Kidney (tissue), 14 donors: ENCODE data around the gene RER1. TPM values are rescaled to one million over a fixed set of nuclear protein-coding genes. Genes with fewer than 3 reads are reported as not detected.

ENCODE experiments used
- DNase-seq, 5 donors: peaks; one replicate each; pipeline ENCODE4 v3.0.0-alpha.2; 2013 to 2020
- FAIRE-seq: peaks from 2 replicates; lab custom pipeline; 2012; peaks lifted over from hg19 to GRCh38; lab: Jason Lieb, UNC
- H3K27ac ChIP-seq, 2 donors: one replicate each; pipeline ENCODE4 v1.7.0; 2013; ENCODE audit warnings: low read depth in 2 of 2, low read length in 2 of 2, inconsistent platforms in 1 of 2
- H3K27me3 ChIP-seq: one replicate; pipeline ENCODE4 v1.7.1; 2013; ENCODE audit warnings: low read length, inconsistent platforms; ENCODE audit not compliant: control insufficient read depth, insufficient read depth
- H3K36me3 ChIP-seq, 3 donors: one replicate each; pipeline versions ENCODE4 v1.7.0 to v1.7.1; 2013; ENCODE audit warnings: low read length in 3 of 3, control low read depth in 1 of 3, inconsistent platforms in 1 of 3; ENCODE audit not compliant: insufficient read depth in 3 of 3, control insufficient read depth in 2 of 3
- H3K4me1 ChIP-seq, 3 donors: one replicate each; pipeline versions ENCODE4 v1.7.0 to v1.7.1; 2013; ENCODE audit warnings: low read length in 3 of 3, inconsistent platforms in 1 of 3, low read depth in 1 of 3; ENCODE audit not compliant: control insufficient read depth in 2 of 3, insufficient read depth in 2 of 3
- H3K4me3 ChIP-seq, 3 donors: one replicate each; pipeline versions ENCODE4 v1.7.0 to v1.8.1; 2013; ENCODE audit warnings: low read length in 3 of 3, control low read depth in 1 of 3, inconsistent platforms in 1 of 3
- H3K9ac ChIP-seq, 3 donors: one replicate each; pipeline versions ENCODE4 v1.7.0 to v1.7.1; 2013; ENCODE audit warnings: low read length in 3 of 3, control low read depth in 1 of 3, inconsistent platforms in 1 of 3
- H3K9me3 ChIP-seq, 3 donors: one replicate each; pipeline versions ENCODE4 v1.7.0 to v1.7.1; 2013; ENCODE audit warnings: low read length in 3 of 3, control low read depth in 1 of 3, inconsistent platforms in 1 of 3; ENCODE audit not compliant: control insufficient read depth in 2 of 3, insufficient read depth in 1 of 3
- intact Hi-C: fragments of 100-400 bp; cut with DNase I; formaldehyde crosslinking; loops from one replicate; pipeline ENCODE4 v1.11.1; 2022
- polyA plus RNA-seq: library from polyadenylated mRNA; stranded (reverse); fragments of 350-450 nt; fragmentation: Illumina TruSeq; extraction: RNeasy Lipid Tissue Mini Kit (QIAGEN cat#74804); gene quantifications from one replicate; pipeline ENCODE4 v1.2.3, GENCODE V29; 2014; ENCODE audit warnings: low read depth, low replicate concordance; ENCODE audit not compliant: insufficient read depth
- total RNA-seq: library from RNA; stranded (reverse); fragmentation: NEBNext Ultra II Directional; extraction: Animal tissue kit (Norgen Biotek cat#: 25700); gene quantifications from one replicate; pipeline ENCODE4 v1.2.1, GENCODE V29; 2021
- TF ChIP-seq, protein P1 (sequence below): IDR thresholded peaks from 3 replicates; pipeline ENCODE4 v1.5.1; 2012; ENCODE audit warnings: mild to moderate bottlenecking, moderate library complexity, borderline replicate concordance; ENCODE audit not compliant: insufficient read depth; ENCODE audit errors: extremely low read depth
- donor health status: control.
- donor health status: control.
- donor health status: control.
- donor health status: control.
- donor health status: control.
- donor health status: DM: yes; HTN: yes; CAD: no.
- donor health status: Normal renal cell carcinoma (clear cell type).

The RER1 gene
- total and polyA plus RNA-seq, 2 donors from 2014 or later = 158 to 162 TPM

- H3K4me3 ChIP-seq = no peak overlapping the region
- intact Hi-C loops = no loop called here
- H3K9me3 ChIP-seq = no peaks in the 10 kb centered on the region
- H3K27ac ChIP-seq = no peak overlapping the region
- TF ChIP-seq, protein P1, sequence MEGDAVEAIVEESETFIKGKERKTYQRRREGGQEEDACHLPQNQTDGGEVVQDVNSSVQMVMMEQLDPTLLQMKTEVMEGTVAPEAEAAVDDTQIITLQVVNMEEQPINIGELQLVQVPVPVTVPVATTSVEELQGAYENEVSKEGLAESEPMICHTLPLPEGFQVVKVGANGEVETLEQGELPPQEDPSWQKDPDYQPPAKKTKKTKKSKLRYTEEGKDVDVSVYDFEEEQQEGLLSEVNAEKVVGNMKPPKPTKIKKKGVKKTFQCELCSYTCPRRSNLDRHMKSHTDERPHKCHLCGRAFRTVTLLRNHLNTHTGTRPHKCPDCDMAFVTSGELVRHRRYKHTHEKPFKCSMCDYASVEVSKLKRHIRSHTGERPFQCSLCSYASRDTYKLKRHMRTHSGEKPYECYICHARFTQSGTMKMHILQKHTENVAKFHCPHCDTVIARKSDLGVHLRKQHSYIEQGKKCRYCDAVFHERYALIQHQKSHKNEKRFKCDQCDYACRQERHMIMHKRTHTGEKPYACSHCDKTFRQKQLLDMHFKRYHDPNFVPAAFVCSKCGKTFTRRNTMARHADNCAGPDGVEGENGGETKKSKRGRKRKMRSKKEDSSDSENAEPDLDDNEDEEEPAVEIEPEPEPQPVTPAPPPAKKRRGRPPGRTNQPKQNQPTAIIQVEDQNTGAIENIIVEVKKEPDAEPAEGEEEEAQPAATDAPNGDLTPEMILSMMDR = no peak
- no peak for FAIRE-seq
- DNase-seq = peak in 2 of 5 donors; percentile 30 to 69
- H3K36me3 ChIP-seq = no peaks in the 10 kb centered on the region
- no peak overlapping the region for H3K9ac ChIP-seq
- H3K4me1 ChIP-seq = peaks cover 0 to 2% (median 0%) of the 10 kb centered on the region in 3 donors
- H3K27me3 ChIP-seq = no peaks in the 10 kb centered on the region
Measured at GRCh38 chr1:2345297-2346075, 46.2 kb upstream of the RER1 start.

DNA sequence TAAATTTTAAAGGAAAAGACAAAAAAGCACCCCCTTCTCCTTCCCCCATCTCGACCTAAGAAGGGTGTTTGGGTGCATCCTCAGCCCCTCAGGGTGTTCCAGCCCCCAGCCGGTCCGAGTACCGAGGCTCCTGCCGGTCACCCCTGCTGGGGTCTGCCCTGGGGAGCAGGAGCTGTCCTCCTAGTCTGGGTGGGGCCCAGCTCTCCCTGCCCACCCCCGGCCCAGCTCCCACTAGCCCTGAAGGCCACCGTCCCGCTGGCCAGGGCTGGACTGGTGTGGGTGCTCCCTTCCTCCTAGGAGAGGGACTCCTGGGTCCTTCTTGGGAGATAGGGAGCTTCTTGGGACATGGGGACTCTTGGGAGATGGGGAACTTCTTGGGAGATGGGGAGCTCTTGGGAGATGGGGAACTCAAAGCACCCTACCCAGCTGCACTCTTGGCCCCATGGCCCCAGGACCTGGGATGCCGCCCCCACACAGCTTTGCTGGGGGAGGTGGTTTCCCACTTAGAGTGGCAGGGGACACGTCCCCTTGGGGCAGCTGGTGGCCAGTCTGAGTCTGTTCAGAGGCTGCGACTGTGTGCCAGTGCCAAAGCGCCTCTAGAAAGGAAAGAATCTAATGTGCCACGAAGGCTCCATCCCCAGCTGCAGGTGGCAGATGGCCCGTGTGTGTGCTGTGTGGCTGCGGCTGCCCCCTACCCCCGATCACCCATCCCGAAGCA lies 44.8 kb upstream of the RER1 start:
- Histone ChIP-seq H3K4me1 (peaks cover 0 to 2% (median 0%) of the 10 kb centered on the region in 3 donors), H3K27me3 (no peaks in the 10 kb centered on the region), H3K36me3 (no peaks in the 10 kb centered on the region), H3K9ac (no peak overlapping the region), H3K9me3 (no peaks in the 10 kb centered on the region), H3K4me3 (no peak overlapping the region), H3K27ac (no peak overlapping the region)
- no peak for FAIRE-seq
- peak in 1 of 5 donors; percentile 59 for DNase-seq
- TF ChIP-seq, protein P1 = no peak
- intact Hi-C loops = no loop called here

DNA sequence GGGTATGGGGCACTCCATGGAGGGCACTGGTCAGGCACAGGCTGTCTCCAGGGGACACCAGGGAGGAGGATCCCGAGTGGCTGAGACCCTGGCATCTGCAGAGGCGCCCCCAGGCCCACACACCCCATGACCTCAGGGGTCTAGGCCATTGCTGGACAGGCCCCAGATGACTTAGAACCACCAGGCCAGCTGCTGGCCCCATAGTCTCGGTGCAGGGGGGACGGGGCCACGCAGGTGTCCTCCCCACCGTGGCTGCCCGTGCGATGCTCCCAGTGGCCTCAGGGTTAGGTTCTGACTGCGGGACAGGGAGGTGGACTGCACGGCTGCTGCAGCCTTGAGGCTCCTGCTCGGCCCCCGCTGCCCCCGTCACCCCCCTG lies 44.2 kb upstream of the RER1 start:
- Histone ChIP-seq H3K36me3 (no peaks in the 10 kb centered on the region), H3K27me3 (no peaks in the 10 kb centered on the region), H3K9me3 (no peaks in the 10 kb centered on the region), H3K27ac (no peak overlapping the region), H3K4me3 (no peak overlapping the region), H3K9ac (no peak overlapping the region), H3K4me1 (peaks cover 0 to 2% (median 0%) of the 10 kb centered on the region in 3 donors)
- FAIRE-seq = no peak
- TF ChIP-seq, protein P1 = no peak
- DNase-seq = peak in 3 of 5 donors; percentile 46 to 69 (median 49)
- intact Hi-C loops = no loop called here
